GM12873 (cell line): Measurements from ENCODE around the gene GPALPP1.
A peak's percentile ranks its signal among the peaks of the same experiment; 100 is the strongest.

Experiments
- TF ChIP-seq, protein P1 (sequence below): IDR thresholded peaks from 2 replicates; pipeline ENCODE4 v1.5.1; 2012; ENCODE audit warnings: low read depth, mild to moderate bottlenecking, moderate library complexity, low read length, control low read depth; ENCODE audit not compliant: insufficient read depth; ENCODE audit errors: missing control alignments

The GPALPP1 gene

DNA sequence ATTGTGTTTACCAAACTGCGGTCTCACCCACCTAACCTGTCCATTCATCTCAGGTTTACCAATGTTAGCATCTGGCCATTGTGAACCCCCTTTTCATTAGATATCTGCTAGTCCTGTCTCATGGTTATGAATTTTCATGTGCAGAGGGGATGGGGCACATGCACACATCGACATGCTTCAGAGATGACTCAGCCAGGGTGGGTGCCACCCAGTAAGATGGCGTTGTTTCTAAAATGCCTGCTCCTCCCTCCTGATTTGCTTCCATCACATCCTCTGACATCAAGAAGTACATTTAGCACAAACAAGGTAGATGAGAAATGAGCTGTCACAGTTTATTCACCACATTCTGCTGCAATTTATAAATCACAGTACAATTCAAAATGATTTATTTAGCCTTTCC, 51.3 kb downstream of the GPALPP1 start:
- TF ChIP-seq, protein P1, sequence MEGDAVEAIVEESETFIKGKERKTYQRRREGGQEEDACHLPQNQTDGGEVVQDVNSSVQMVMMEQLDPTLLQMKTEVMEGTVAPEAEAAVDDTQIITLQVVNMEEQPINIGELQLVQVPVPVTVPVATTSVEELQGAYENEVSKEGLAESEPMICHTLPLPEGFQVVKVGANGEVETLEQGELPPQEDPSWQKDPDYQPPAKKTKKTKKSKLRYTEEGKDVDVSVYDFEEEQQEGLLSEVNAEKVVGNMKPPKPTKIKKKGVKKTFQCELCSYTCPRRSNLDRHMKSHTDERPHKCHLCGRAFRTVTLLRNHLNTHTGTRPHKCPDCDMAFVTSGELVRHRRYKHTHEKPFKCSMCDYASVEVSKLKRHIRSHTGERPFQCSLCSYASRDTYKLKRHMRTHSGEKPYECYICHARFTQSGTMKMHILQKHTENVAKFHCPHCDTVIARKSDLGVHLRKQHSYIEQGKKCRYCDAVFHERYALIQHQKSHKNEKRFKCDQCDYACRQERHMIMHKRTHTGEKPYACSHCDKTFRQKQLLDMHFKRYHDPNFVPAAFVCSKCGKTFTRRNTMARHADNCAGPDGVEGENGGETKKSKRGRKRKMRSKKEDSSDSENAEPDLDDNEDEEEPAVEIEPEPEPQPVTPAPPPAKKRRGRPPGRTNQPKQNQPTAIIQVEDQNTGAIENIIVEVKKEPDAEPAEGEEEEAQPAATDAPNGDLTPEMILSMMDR: no peak

DNA sequence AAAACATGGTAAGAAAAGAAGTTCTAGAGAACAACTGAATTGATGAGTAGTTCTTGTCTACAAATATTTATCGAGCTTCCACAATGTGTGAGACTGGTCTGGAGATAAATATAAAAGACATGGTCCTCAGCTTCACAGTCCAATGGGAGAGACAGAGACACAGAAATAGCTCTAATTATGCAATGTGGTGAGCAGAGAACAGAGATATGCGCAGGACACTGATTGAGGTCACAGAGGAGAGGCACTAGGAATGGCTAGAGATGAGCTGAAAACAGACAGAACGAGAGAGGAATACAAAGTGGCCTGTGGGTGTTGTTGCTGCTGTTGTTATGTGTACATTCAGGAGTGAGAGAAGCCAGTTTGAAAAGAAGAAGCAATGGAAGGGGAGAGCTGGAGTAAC, 53.2 kb downstream of the GPALPP1 start:
- TF ChIP-seq, protein P1: no peak

DNA sequence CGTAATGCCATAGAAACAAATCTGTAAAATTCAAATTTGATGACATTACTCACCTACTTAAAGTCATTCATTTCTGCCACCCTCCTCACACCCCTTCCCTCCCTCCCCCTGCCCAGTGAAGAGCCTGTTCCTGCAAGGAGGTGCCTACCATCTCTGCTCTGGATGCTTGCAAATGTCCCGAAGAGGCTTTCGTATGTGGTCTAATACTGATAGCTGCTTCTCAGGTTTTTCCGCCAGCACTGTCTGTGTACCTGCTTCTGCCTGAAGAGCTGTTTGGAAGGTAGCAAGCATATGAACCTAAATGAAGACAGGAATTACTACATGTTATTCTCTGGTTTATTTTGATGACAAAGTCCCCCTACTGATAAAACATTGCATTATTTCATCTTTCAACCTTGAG, 57.1 kb downstream of the GPALPP1 start:
- TF ChIP-seq, protein P1: no peak

DNA sequence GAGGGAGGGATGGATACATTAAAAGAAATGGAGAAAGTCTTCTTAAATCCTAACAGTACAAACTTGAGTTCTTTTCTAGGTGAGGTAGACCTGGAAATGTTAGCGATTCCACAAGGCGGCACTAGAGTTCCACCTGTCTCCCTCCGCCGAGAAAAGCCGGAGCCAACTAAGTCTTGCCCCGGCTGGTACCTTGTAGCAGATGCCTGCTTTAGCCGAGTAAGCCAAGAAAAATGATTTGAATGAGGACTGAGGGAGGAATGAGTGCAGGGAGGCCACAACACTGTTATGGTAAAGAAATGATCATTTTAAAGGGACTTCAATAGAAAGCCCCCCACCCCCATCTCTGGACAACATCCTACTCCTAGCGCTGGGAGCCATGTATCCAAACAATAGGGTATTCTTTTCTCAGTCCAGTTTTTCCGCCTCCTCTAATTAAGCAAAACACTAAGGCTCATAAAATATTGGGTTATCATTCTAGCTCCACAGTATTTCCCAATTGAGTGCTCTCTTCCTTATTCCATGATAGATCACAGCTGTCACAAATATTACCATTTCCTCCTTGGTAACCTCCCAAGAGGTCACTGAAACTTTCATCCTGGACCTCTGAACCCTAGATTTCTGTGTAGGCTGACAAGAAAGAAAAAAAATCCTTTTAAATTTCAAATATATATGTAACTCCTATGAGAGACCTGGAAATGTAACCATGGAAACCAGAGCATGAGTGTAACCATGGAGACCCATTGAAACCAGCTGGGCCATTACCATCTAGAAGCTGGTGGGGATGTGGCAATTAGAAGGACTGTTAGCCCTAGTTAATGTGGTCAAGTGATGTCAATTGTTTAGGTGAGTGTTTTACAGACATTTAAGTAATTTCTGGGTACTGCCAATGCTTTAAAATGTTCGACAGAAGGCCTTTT, 58.3 kb downstream of the GPALPP1 start:
- TF ChIP-seq, protein P1: peak; percentile 96

DNA sequence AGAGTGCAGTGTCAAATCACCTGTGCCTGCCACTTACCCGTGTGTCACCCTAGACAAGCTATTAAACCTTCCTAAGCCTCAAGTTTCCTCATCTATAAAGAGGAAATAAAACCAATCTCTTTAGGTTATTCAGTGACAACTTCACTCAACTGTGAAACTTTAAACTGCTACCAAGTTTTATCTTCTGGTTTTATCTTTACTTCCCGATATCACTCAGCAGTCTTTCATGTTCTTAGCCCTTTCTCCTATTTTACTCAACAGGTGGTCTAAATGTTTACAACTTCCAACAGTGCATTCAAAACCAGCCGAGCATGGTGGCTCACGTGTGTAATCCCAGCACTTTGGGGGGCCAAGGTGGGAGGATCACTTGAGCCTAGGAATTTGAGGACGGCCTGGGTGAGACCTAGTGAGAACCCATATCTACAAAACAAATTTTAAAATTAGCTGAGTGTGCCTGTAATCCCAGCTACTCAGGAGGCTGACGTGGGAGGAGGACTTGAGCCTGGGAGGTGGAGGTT, 59.6 kb downstream of the GPALPP1 start:
- TF ChIP-seq, protein P1: no peak

DNA sequence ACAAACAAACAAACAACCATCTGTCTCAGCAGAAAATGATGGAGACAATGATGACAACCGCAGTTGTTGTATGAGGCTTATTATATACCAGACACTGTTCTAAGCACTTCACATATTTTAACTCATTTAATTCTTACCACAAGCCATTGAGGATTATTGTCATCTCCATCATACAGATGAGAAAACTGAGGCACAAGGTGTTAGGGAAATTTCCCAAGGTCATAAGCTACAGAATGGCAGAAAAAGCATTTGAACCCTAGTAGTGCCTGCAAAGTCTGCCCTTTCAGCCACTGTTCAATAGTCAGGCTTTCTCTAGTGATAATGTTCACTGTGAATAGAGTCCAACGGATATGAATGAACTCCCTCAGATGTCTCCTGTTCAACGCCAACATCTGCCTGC, 60.1 kb downstream of the GPALPP1 start:
- TF ChIP-seq, protein P1: no peak

DNA sequence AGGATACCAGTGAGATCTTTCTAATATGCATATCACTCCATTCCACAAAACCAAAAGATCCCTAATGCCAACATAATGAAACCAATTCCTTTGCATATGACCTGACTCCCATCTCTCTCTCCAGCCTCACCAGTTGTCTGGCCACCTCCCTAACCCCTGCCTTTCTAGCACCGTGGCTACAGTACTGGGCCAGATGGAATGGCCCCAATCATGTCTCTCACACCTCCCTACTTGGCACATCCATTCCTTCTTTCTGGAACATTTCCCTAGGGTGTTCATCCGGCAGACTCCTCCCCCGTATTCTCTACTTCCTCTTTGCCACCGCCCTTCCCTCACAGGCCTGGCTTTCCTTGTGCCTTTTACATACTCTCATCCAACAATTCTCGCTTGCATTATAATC, 62.0 kb downstream of the GPALPP1 start:
- TF ChIP-seq, protein P1: no peak
